ENCODE measurements around the gene PM20D1. TPM values are rescaled to one million over a fixed set of nuclear protein-coding genes. Genes with fewer than 3 reads are reported as not detected.

Gene PM20D1
- total and polyA plus RNA-seq, 8 donors: 0.45 to 12.3 (median 2.7) TPM; not detected in 2

DNA sequence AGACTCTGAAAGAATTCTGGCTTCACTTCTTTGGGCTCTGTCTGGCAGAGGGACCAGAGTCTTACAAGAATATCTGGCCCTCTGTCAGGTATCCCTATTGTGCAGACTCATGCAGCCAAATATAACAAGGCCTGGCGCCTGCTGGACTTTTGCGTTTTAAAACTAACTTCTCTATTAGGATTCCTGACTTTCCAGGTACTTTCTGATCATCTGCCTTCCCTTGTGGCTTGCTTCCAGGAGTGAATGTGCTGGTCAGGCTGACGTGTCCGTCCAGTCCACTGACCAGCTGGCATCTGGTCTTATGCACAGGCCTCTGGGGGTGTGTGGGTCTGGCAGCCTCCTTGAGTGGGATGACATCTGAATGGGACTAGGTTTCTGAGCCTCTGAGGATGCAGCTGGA, 66.0 kb downstream of the PM20D1 start:
- no peak for TF ChIP-seq CTCF (IDR thresholded peaks at IDR 0.05)
- TF ChIP-seq EP300 (IDR thresholded peaks at IDR 0.05): no peak
- H3K4me3 ChIP-seq: no peak overlapping the region
- DNase-seq: no peak
- WGBS, 5 donors: 56 to 77% (median 71%) methylated on average over 4 of the region's 4 CpGs
- no peak overlapping the region for H3K27ac ChIP-seq
- no peaks in the 10 kb centered on the region for H3K36me3 ChIP-seq
- H3K27me3 ChIP-seq: no peaks in the 10 kb centered on the region
- intact Hi-C loops (cut with DNase I; ENCODE audit: low total_unique reads): no loop called here
- H3K4me1 ChIP-seq: peaks cover 0 to 6% (median 0%) of the 10 kb centered on the region in 4 donors
- no peaks in the 10 kb centered on the region for H3K9me3 ChIP-seq

GRCh38 chr1:205783433-205783795, 66.5 kb downstream of the PM20D1 start:
- Histone ChIP-seq H3K9me3 (no peaks in the 10 kb centered on the region), H3K36me3 (no peaks in the 10 kb centered on the region), H3K4me3 (no peak overlapping the region), H3K27ac (no peak overlapping the region), H3K27me3 (no peaks in the 10 kb centered on the region), H3K4me1 (peaks cover 0 to 6% (median 0%) of the 10 kb centered on the region in 4 donors)
- intact Hi-C loops (cut with DNase I; ENCODE audit: low total_unique reads): no loop called here
- TF ChIP-seq CTCF (IDR thresholded peaks at IDR 0.05) (no peak), POLR2AphosphoS5 (IDR thresholded peaks at IDR 0.05) (no peak), POLR2A (IDR thresholded peaks at IDR 0.05) (no peak), EP300 (IDR thresholded peaks at IDR 0.05) (no peak)
- no peak for DNase-seq

- no peaks in the 10 kb centered on the region for H3K9me3 ChIP-seq
- WGBS, 5 donors: 57 to 80% (median 75%) methylated on average over 4 of the region's 4 CpGs
- TF ChIP-seq POLR2A (IDR thresholded peaks at IDR 0.05) (no peak), EP300 (IDR thresholded peaks at IDR 0.05) (no peak), CTCF (IDR thresholded peaks at IDR 0.05) (no peak), POLR2AphosphoS5 (IDR thresholded peaks at IDR 0.05) (no peak)
- H3K4me3 ChIP-seq: no peak overlapping the region
- H3K36me3 ChIP-seq: no peaks in the 10 kb centered on the region
- no peaks in the 10 kb centered on the region for H3K27me3 ChIP-seq
- intact Hi-C loops (cut with DNase I; ENCODE audit: low total_unique reads): no loop called here
- H3K4me1 ChIP-seq: peaks cover 0 to 6% (median 0%) of the 10 kb centered on the region in 4 donors
- no peak overlapping the region for H3K27ac ChIP-seq
- DNase-seq: no peak
Observed at GRCh38 chr1:205782627-205783432, 67.1 kb downstream of the PM20D1 start.

- 89 to 95% (median 93%) methylated on average over 5 of the region's 5 CpGs for WGBS, 5 donors
- intact Hi-C loops (cut with DNase I; ENCODE audit: low total_unique reads): no loop called here
- Histone ChIP-seq H3K27me3 (no peaks in the 10 kb centered on the region), H3K4me1 (peaks cover 0 to 12% (median 6%) of the 10 kb centered on the region in 4 donors), H3K4me3 (no peak overlapping the region), H3K9me3 (no peaks in the 10 kb centered on the region), H3K27ac (no peak overlapping the region), H3K36me3 (no peaks in the 10 kb centered on the region)
- TF ChIP-seq POLR2A (IDR thresholded peaks at IDR 0.05) (no peak), POLR2AphosphoS5 (IDR thresholded peaks at IDR 0.05) (no peak), EP300 (IDR thresholded peaks at IDR 0.05) (no peak), CTCF (IDR thresholded peaks at IDR 0.05) (no peak)
- DNase-seq: no peak
Observed at GRCh38 chr1:205780335-205780734, 69.6 kb downstream of the PM20D1 start.

Other genes starting within 250 kb of the PM20D1 start
- gene ELK4, start 218.1 kb downstream of the PM20D1 start, total RNA-seq: 10 to 100 TPM in 4 of 5 donors, 1 to 10 TPM in 1; 8.0 to 38.7 (median 18.1) TPM
- 1 to 10 TPM; 3.5 to 4.1 (median 4.0) TPM for gene ELK4, start 218.1 kb downstream of the PM20D1 start, polyA plus RNA-seq
- 10 to 100 TPM in 3 of 5 donors, 1 to 10 TPM in 2; 4.5 to 30.1 (median 21.4) TPM for gene SLC45A3, start 169.6 kb downstream of the PM20D1 start, total RNA-seq
- gene SLC45A3, start 169.6 kb downstream of the PM20D1 start, polyA plus RNA-seq: 1 to 10 TPM; 1.6 to 8.2 (median 3.8) TPM
- gene NUCKS1, start 100.0 kb downstream of the PM20D1 start, total RNA-seq: 100 to 1,000 TPM in 2 of 5 donors, 10 to 100 TPM in 3; 35.6 to 330 (median 59.1) TPM
- gene NUCKS1, start 100.0 kb downstream of the PM20D1 start, polyA plus RNA-seq: 10 to 100 TPM; 28.0 to 44.3 (median 38.8) TPM
- gene RAB29, start 74.7 kb downstream of the PM20D1 start, total RNA-seq: 10 to 100 TPM in 3 of 5 donors, 1 to 10 TPM in 2; 4.7 to 38.4 (median 11.3) TPM
- gene RAB29, start 74.7 kb downstream of the PM20D1 start, polyA plus RNA-seq: 10 to 100 TPM in 2 of 3 donors, 1 to 10 TPM in 1; 5.2 to 15.1 (median 11.8) TPM
- 10 to 100 TPM in 4 of 5 donors, 1 to 10 TPM in 1; 9.0 to 46.2 (median 24.4) TPM for gene SLC41A1, start 36.9 kb downstream of the PM20D1 start, total RNA-seq
- 10 to 100 TPM in 1 of 3 donors, 1 to 10 TPM in 2; 8.2 to 13.2 (median 9.0) TPM for gene SLC41A1, start 36.9 kb downstream of the PM20D1 start, polyA plus RNA-seq
- gene SLC26A9, start 93.3 kb upstream of the PM20D1 start, total RNA-seq: 10 to 100 TPM in 4 of 5 donors, not detected in 1; 30.0 to 63.0 (median 36.4) TPM
- 10 to 100 TPM in 1 of 3 donors, 1 to 10 TPM in 2; 7.9 to 13.3 (median 9.2) TPM for gene SLC26A9, start 93.3 kb upstream of the PM20D1 start, polyA plus RNA-seq
- gene RAB7B, start 153.3 kb upstream of the PM20D1 start, total RNA-seq: 10 to 100 TPM in 1 of 5 donors, 1 to 10 TPM in 2, under 1 TPM in 1, not detected in 1; 0.89 to 14.0 (median 4.6) TPM
- gene RAB7B, start 153.3 kb upstream of the PM20D1 start, polyA plus RNA-seq: 1 to 10 TPM; 3.4 to 8.2 (median 6.2) TPM
- gene CTSE, start 173.8 kb upstream of the PM20D1 start, total RNA-seq: 100 to 1,000 TPM in 3 of 5 donors, 10 to 100 TPM in 1, 1 to 10 TPM in 1; 6.7 to 966 (median 142) TPM
- gene CTSE, start 173.8 kb upstream of the PM20D1 start, polyA plus RNA-seq: 100 to 1,000 TPM in 2 of 3 donors, 10 to 100 TPM in 1; 40.2 to 361 (median 133) TPM
- gene RHEX, start 203.0 kb upstream of the PM20D1 start, total RNA-seq: 1 to 10 TPM in 1 of 5 donors, under 1 TPM in 2, not detected in 2; 0.87 to 3.1 (median 0.89) TPM
- gene RHEX, start 203.0 kb upstream of the PM20D1 start, polyA plus RNA-seq: 10 to 100 TPM in 1 of 3 donors, 1 to 10 TPM in 1, under 1 TPM in 1; 0.83 to 10.5 (median 2.4) TPM